NCI-H2107 (cell line): ENCODE results near the gene APOL4.
"Not testable (repeated sequence)": the region's sequence is repeated elsewhere in the genome, so short reads cannot be mapped to it uniquely, and the experiment has no call there.

Experiments used
- DNase-seq: peaks from one replicate; lab custom pipeline; 2025; lab: John Stamatoyannopoulos, UW

The APOL4 gene

DNA sequence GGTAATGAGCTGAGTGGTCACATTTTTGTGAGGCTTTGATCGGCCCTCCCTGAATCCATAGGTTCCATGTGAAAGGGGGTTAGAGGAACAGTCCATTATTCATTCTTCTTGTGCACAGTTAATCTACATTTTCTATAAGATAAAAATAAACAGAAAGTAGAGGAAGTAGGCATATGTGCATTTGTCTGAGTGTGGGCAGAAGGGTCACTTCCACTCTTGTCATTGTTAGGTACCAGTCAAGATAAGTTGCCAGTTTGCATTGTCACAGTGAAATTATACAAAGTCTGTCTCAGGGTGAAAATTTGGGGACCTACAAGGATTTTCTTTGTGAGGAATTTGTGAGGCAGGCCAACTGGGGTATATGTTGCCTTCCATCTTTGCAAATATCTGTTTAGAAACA is 4.6 kb upstream of the APOL4 start:
- DNase-seq: no peak

GRCh38 chr22:36205573-36205972 is 4.0 kb upstream of the APOL4 start:
- not testable (repeated sequence) for DNase-seq

- no peak for DNase-seq
Observed at GRCh38 chr22:36204632-36205015, 3.0 kb upstream of the APOL4 start.

GRCh38 chr22:36204001-36204631 is 2.5 kb upstream of the APOL4 start:
- no peak for DNase-seq

DNA sequence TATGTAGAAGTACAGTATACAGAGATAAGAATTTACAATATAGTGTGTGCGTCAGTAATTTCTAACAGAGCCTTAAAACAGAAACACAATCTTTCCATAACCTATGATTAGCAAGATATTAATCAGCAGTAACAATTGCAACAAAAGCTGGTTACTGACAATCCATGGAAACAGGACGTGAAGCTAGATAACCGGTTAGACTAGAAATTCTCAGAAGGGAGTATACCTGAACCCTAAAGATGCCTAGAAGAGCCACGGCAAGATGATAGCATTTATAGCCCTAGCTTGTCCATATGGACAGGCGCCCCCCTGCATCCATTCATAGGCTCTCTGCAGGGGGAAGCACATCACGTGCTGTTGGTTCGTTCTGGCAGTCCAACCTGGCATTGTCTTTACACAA is 1.8 kb upstream of the APOL4 start:
- not testable (repeated sequence) for DNase-seq

DNA sequence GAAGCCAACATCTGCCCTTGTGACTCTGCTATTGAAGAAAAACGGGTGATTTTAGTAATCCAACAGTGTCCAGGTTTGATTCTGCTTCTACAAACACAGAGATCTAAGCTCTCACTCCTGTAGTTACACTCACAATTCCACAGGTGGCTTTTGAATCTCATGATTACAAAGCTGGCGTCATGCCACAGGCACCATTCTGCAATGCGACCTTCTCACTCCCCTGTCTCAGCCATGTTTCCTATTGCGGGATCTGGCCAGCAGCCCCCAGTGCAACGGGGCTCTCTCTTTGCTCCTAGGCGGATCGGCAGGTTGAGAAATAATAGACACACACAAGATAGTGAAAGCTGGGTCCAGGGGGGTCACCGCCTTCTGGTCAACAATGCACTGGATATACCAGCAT is 1.3 kb upstream of the APOL4 start:
- DNase-seq: peak; percentile 9

- DNase-seq: not testable (repeated sequence)
Observed at GRCh38 chr22:36201025-36201424, 584 bp downstream of the APOL4 start.

DNA sequence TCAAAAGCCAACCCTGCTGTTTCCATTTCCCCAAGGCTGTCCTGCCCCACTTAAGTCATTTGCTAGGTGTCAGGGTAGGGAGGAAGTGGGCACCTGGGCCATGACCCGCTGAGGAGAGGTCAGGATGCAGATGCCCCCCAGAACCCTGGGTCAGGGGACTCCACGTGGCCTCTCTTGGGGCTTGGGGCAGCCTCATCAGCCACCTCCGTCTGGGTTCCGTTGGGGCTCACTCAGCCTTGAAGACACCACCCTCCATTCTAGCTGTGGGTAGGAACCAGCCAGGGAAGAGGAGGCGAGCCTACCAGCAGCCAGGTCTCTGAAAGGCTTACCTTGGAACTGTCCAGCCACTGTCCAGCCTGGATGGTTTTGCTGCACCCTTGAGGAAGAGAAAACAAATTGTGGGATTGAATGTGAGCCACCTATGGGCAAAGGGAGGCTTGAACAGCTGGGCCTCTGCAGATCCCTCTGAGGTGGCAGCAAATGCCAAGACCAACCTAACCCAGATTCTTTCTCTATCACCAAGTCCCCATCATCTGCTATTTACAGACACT is 2.5 kb downstream of the APOL4 start:
- no peak for DNase-seq

GRCh38 chr22:36198536-36198935 is 3.1 kb downstream of the APOL4 start:
- no peak for DNase-seq

DNA sequence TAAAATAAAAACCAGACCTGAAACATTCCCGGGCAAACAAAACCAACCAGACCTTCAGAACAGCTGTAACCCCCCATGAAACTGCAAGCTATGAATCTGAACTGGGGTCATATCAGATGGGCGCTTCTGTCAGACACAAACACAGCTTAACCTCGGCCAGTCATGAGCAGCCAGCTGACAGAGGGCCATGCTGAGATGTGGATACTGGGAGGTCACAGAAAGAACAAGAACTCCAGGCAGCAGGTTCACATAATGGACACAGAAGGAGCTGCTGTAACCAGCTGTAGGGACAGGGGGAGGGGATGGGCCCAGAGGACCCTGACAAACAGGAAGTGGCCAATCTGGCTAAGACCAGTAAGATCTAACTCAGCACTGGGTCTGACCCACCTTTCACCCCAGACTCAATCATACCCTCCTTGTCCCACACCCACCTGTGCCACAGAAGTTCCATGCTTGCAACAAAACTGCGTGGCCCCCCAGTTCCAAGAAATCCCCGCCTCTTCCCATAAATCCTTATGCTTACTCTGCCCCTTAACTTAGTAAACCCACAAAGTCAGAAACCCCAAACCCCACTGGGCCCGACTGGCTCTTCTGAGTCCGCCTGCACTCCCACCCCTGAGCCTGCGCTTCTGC is 4.0 kb downstream of the APOL4 start:
- DNase-seq: no peak

DNA sequence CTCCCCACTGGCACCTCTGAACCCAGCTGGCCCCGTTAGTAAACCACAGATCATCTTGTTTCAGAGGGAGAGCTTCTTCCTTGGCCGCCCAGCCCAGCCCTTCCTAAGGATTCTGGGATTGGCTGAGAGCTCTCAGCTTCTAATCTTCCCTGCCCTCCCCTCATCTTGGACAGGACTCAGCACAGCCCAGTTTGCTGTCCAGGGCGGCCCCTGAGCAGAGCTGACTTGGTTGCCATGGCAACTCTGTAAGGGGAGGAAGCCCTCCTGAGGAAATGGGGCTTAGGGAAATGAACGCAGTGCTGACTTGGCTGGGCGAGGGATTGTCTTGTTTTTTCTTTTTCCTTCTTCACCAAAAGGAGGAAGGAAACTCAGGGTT is 4.6 kb downstream of the APOL4 start:
- no peak for DNase-seq

DNA sequence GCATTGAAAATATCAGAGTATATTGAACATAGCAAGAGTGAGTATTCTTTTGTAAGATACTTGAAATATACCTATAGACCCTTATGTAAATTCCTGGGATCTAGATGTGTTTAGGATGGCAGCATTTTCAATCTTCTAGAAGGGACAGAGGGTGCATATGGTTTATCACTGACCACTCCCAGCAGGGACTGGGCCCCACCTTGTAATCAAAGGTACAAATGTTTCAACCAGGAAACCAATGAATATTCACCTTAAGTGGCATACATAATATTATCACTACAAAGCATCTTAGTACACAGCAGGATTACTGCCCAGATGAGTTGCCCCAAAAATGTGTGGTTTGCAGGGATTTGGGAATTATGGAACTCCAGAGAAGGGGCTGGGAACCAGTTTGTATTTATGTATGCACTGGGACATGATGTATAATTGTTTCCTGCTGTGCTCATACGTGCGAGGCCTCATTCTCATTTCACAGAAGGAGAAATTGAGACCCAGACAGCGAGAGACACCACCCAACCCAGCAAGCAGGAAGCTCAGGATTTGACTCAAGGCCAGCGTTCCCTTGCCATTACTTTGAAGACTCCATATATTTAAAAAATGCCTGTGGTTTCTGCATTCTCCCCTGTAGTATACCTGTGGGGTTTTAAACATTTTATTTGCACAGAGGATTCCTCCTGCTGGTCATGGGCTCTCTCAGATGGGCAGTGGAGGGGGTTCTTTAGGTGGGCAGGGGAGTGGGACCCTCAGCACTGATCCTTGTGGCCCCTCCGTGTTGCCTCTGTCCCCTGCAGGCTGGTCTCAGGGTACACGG is 5.2 kb downstream of the APOL4 start:
- DNase-seq: no peak

DNA sequence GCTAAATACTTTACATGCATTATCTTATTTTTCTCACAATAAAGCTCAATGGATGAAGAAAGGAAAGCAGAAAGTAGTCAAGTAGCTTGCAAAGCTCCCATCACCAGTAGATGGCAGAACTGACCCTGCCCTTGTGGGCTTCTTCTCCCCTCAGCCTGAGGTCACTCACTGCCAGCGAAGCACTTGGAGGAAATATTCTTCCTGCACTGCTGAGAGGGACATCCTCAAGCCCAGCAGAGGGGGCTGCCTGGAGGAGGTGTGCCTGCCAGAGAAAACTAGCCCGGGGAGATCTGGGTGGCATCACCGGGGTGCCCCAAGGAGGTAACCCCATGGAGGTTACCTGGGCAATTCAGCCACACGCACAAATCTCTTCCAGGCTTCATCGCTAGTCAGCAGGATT is 6.6 kb downstream of the APOL4 start:
- no peak for DNase-seq

DNA sequence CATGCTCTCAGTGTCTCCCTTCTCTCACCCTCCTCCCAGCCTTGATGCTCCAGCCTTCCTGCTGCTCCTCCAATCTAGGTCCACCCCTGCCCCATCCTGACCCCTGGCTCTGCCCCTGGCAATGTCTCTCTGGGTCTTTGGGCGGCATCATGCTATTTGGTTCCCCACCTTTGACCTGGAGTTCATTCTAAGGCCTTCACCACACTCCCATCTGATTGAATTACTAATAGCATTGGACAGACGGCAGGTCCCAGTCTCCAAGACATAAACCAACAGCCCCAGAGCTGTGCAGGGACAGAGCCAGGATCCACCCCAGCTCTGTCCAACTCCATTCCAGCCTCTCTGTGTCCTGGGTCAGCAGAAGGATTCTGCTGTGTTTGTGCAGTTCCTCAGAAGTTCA is 7.2 kb downstream of the APOL4 start:
- DNase-seq: no peak

DNA sequence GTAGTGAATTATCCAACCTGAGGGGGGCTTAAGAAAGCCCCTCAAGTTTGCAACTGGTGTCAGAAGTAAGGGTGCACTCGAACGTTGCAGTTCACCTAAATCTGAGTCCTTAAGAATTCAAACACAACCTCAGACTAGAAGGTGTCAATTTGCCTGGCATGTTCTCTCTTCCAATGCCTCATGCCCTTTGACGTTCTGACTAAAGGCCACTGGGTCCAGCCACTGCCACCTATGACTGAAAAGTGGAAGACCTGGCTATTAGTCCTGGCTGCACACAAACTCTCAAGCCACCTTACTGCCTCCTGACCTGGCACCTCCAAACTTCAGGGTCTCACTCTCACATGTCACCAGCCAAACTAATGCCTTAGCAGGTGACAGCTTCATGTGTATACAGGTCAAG is 8.0 kb downstream of the APOL4 start:
- DNase-seq: no peak

GRCh38 chr22:36193171-36193570 is 8.4 kb downstream of the APOL4 start:
- DNase-seq: no peak

DNA sequence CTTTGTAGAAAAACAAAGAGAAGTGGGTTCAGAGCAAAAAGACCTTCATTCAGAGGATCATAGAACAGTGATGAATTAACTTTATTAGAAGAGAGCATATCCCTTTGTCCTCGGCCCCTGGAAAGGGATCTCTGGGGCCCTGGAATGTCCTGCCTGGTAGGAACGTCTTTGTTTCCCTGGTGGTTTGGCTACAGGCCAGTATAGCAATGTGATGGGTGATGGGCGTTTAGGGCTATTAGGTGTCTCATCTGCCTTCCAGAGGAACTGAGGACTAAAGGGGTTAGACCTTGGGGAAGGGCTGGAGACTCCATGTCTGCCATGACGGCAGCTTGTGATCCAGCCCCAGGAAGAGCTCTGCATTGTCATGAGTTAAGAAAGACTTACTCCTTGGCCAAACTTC is 9.1 kb downstream of the APOL4 start:
- no peak for DNase-seq

DNA sequence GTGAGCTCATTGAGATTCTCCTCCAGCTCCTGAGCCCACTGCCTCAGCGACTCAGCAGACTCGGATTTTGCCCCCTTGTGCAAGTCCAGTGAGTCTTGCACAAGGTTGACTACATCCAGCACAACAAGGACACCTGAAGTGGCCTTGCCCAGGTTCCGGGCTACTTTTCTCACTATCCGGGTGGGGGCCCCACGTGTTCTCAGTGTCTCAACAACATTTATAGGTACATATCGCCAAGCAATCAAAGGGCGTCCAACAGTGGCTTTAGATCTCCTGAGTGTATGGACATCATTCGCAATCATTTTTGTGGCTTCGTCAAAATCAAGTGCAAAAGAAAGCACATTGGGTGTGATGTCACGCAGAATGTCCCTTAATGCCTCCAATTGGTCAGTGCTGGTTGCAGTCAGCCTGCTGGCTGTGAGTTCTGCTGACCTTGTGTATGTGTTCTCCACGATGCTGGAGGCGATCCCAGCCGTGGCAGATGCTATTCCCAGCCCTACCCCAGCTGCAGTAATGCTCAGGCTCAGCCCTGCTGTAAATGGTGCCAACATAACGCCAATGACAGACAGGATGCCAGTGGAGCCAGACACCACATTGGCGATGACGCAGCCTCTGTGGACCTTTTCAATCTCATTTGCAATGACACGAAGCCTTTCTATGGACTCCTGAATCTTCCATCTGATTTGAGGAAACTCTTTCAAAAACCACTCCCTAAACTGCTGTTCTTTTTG is 10.3 kb downstream of the APOL4 start:
- DNase-seq: no peak

DNA sequence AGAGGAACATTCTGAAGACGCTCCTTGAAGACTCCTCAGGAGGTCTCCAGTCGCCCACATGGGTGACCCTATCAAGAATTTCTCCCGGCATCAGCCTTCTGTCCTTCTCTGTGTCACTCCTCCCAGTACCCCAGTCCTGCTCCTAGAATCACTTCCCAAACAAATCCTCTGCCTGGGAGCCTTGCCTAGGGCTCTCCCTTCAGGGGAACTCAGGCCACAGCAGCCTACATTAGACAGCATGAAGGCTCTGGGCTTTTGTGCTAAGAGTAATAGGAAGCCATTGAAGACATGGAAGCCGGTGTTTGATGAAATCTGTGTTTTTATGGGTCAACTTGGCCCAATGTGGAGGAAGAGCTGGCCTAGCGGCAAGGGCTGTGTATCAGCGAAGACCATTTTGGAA is 13.7 kb downstream of the APOL4 start:
- DNase-seq: not testable (repeated sequence)

DNA sequence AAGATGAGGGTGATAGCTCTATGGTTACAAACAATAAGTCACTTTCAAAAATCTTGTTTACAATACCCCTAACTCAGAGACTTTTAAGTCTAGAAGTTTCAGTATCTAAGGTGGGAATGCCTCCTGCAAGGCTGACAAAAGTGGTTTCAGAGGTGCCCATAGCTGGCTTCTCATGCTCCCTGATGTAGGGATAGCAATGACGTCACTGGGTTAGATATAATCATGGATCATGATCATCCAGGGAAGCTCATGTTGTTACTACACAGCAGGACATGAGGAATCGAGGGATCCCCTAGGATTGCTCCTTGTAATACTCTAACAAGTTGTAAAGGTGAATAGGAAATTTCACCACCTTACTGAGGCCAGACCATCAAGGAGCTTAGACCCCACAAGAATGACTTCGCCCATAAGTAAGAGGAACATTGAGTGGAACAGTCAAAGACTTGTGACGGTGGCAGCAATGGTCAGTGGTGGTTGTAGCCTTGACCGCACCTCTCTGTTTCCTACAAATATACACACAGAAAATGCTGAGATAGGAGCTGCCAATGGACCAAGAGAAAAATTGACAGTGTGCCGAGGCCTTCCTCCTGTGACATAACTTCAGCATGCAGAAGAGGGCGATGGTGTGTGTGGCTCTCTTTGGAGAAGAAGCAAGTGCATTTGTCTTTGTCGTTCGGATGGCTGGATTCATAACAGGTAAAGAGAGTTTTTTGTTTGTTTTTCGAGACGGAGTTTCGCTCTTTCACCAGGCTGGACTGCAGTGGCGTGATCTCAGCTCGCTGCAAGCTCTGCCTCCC is 15.6 kb downstream of the APOL4 start:
- no peak for DNase-seq

- no peak for DNase-seq
Observed at GRCh38 chr22:36184433-36185025, 17.1 kb downstream of the APOL4 start.
